ENCODE results near the gene C12orf75. TPM values are rescaled to one million over a fixed set of nuclear protein-coding genes. Genes with fewer than 3 reads are reported as not detected.

C12orf75 gene
- total RNA-seq, 1 experiment from 2014 or later = 173 TPM

- POLR2A ChIA-PET = no interaction called here
- 0 out of 2 replicates have a peak, but pooled peaks cover 3% of the 10 kb centered on the region for H3K9me3 ChIP-seq
- no TSS peak for BruUV-seq (replicated peaks)
- Mint-ChIP-seq H3K9me3 (ENCODE audit: unreplicated experiment) (peaks cover 21% of the 10 kb centered on the region), H3K4me3 (ENCODE audit: unreplicated experiment) (no peak overlapping the region), H3K27ac (ENCODE audit: unreplicated experiment) (no peak overlapping the region), H3K36me3 (ENCODE audit: insufficient read depth, unreplicated experiment) (peaks cover 11% of the 10 kb centered on the region), H3K4me1 (ENCODE audit: low read depth, unreplicated experiment) (peaks cover 5% of the 10 kb centered on the region), H3K27me3 (ENCODE audit: insufficient read depth, unreplicated experiment) (no peaks in the 10 kb centered on the region)
- no peak for TF ChIP-seq CTCF (IDR thresholded peaks at IDR 0.05; ENCODE audit: insufficient read depth in 1 of 2, low read depth in 1 of 2, low read length in 1 of 2, severe bottlenecking in 1 of 2, unreplicated experiment in 1 of 2)
- no peaks in the 10 kb centered on the region for H3K27me3 ChIP-seq (replicated peaks; ENCODE audit: control insufficient read depth, insufficient read depth, low read length)
- no peak overlapping the region for H3K4me3 ChIP-seq (ENCODE audit: low read depth, low read length)
- no peak for DNase-seq
- CTCF ChIA-PET = no interaction called here
- intact Hi-C loops (cut with micrococcal nuclease; ENCODE audit: unreplicated experiment) = no loop called here
- H3K36me3 ChIP-seq (ENCODE audit: control insufficient read depth, insufficient read depth, low read length) = no peaks in the 10 kb centered on the region
- no peaks in the 10 kb centered on the region for H3K4me1 ChIP-seq
Observed at GRCh38 chr12:105399428-105400081, 69.1 kb downstream of the C12orf75 start.

- Mint-ChIP-seq H3K4me3 (ENCODE audit: unreplicated experiment) (no peak overlapping the region), H3K27ac (ENCODE audit: unreplicated experiment) (no peak overlapping the region), H3K9me3 (ENCODE audit: unreplicated experiment) (peaks cover 21% of the 10 kb centered on the region), H3K36me3 (ENCODE audit: insufficient read depth, unreplicated experiment) (peaks cover 11% of the 10 kb centered on the region), H3K4me1 (ENCODE audit: low read depth, unreplicated experiment) (peaks cover 5% of the 10 kb centered on the region), H3K27me3 (ENCODE audit: insufficient read depth, unreplicated experiment) (no peaks in the 10 kb centered on the region)
- H3K9me3 ChIP-seq = 0 out of 2 replicates have a peak, but pooled peaks cover 3% of the 10 kb centered on the region
- no peaks in the 10 kb centered on the region for H3K27me3 ChIP-seq (replicated peaks; ENCODE audit: control insufficient read depth, insufficient read depth, low read length)
- POLR2A ChIA-PET = no interaction called here
- DNase-seq = no peak
- intact Hi-C loops (cut with micrococcal nuclease; ENCODE audit: unreplicated experiment) = no loop called here
- no peaks in the 10 kb centered on the region for H3K4me1 ChIP-seq
- TF ChIP-seq CTCF (IDR thresholded peaks at IDR 0.05; ENCODE audit: insufficient read depth in 1 of 2, low read depth in 1 of 2, low read length in 1 of 2, severe bottlenecking in 1 of 2, unreplicated experiment in 1 of 2) = no peak
- no peaks in the 10 kb centered on the region for H3K36me3 ChIP-seq (ENCODE audit: control insufficient read depth, insufficient read depth, low read length)
- CTCF ChIA-PET = no interaction called here
- no TSS peak for BruUV-seq (replicated peaks)
- no peak overlapping the region for H3K4me3 ChIP-seq (ENCODE audit: low read depth, low read length)
Observed at GRCh38 chr12:105400227-105400626, 69.7 kb downstream of the C12orf75 start.

GRCh38 chr12:105401198-105401597 lies 70.7 kb downstream of the C12orf75 start:
- ChIA-PET POLR2A (interaction anchor here (0.7 kb wide), 1 partner anchor 726 kb away, joined by 3 read pairs; no protein-coding TSS in a partner anchor), CTCF (interaction anchor here (0.7 to 0.8 kb wide), 2 partner anchors 19 to 736 kb away, joined by 3 to 5 read pairs; no protein-coding TSS in a partner anchor)
- Histone ChIP-seq H3K4me3 (ENCODE audit: low read depth, low read length) (no peak overlapping the region), H3K27me3 (replicated peaks; ENCODE audit: control insufficient read depth, insufficient read depth, low read length) (no peaks in the 10 kb centered on the region), H3K36me3 (ENCODE audit: control insufficient read depth, insufficient read depth, low read length) (no peaks in the 10 kb centered on the region), H3K4me1 (no peaks in the 10 kb centered on the region), H3K9me3 (0 out of 2 replicates have a peak, but pooled peaks cover 3% of the 10 kb centered on the region)
- peaks cover 5% of the 10 kb centered on the region for H3K4me1 Mint-ChIP-seq (ENCODE audit: low read depth, unreplicated experiment)
- peaks cover 21% of the 10 kb centered on the region for H3K9me3 Mint-ChIP-seq (ENCODE audit: unreplicated experiment)
- no peaks in the 10 kb centered on the region for H3K27me3 Mint-ChIP-seq (ENCODE audit: insufficient read depth, unreplicated experiment)
- intact Hi-C loops (cut with micrococcal nuclease; ENCODE audit: unreplicated experiment) = no loop called here
- no peak for TF ChIP-seq CTCF (IDR thresholded peaks at IDR 0.05; ENCODE audit: insufficient read depth in 1 of 2, low read depth in 1 of 2, low read length in 1 of 2, severe bottlenecking in 1 of 2, unreplicated experiment in 1 of 2)
- H3K4me3 Mint-ChIP-seq (ENCODE audit: unreplicated experiment) = no peak overlapping the region
- no TSS peak for BruUV-seq (replicated peaks)
- DNase-seq = peak in 1 of 2 experiments; percentile 17
- H3K27ac Mint-ChIP-seq (ENCODE audit: unreplicated experiment) = peak overlapping the region; percentile 57
- peaks cover 11% of the 10 kb centered on the region for H3K36me3 Mint-ChIP-seq (ENCODE audit: insufficient read depth, unreplicated experiment)
